ENCODE results near the gene SRGAP1.

GRCh38 chr12:64184216-64184615 lies 339.7 kb downstream of the SRGAP1 start:
- no peak for TF ChIP-seq CTCF (IDR thresholded peaks at IDR 0.05)
- no peak for TF ChIP-seq POLR2A (IDR thresholded peaks at IDR 0.05)
- no peak for TF ChIP-seq EP300 (IDR thresholded peaks at IDR 0.05)
